Pancreas (tissue), 10 donors: ENCODE measurements around the gene DNAAF2. TPM values are rescaled to one million over a fixed set of nuclear protein-coding genes. Genes with fewer than 3 reads are reported as not detected.
A peak's percentile ranks its signal among the peaks of the same experiment; 100 is the strongest.

Experiments
- ATAC-seq, 4 donors: fragments of 200-7000 bp; cut with Tn5 transposase; one replicate each; pipeline versions ENCODE4 v1.8.0 to v1.9.1; 2020; ENCODE audit warnings: mild to moderate bottlenecking in 4 of 4, moderate library complexity in 4 of 4
- DNase-seq, 6 donors: peaks; one replicate each; pipeline ENCODE4 v3.0.0-alpha.2; 2020
- FAIRE-seq: peaks from 2 replicates; lab custom pipeline; 2012; peaks lifted over from hg19 to GRCh38; lab: Jason Lieb, UNC
- H3K27ac ChIP-seq, 4 donors: fragments of 200-600 bp; sonication (generic); 1 replicate in 3 of 4; 2 replicates in 1 of 4; pipeline versions ENCODE4 v1.5.0 to v1.8.0; 2020
- H3K27me3 ChIP-seq, 4 donors: fragments of 200-600 bp; one replicate each; pipeline ENCODE4 v1.8.0; 2021
- H3K36me3 ChIP-seq, 3 donors: fragments of 200-600 bp; sonication (generic) in 1 of 3; one replicate each; pipeline versions ENCODE4 v1.5.0 to v1.8.0; 2020 to 2021
- H3K4me1 ChIP-seq, 3 donors: fragments of 200-600 bp; one replicate each; pipeline ENCODE4 v1.8.0; 2021
- H3K4me3 ChIP-seq, 4 donors: fragments of 200-600 bp; sonication (generic) in 2 of 4; one replicate each; pipeline versions ENCODE4 v1.5.0 to v1.8.0; 2020 to 2021
- H3K9me3 ChIP-seq, 4 donors: fragments of 200-600 bp; one replicate each; pipeline ENCODE4 v1.8.0; 2021
- WGBS, 2 donors: extraction: QIAGEN DNeasy Blood & Tissue Kit; methylation state at CpG; one replicate each; pipeline ENCODE4 v1.1.7; 2013; 5-methylcytosine and 5-hydroxymethylcytosine counted together
- intact Hi-C, 3 donors: fragments of 100-400 bp; cut with DNase I; formaldehyde crosslinking; loops; one replicate each; pipeline versions ENCODE4 v1.11.1 to v1.14.2; 2022
- polyA plus RNA-seq, 2 donors: library from polyadenylated mRNA; stranded (reverse); fragments of 200-250 nt; gene quantifications; one replicate each; pipeline ENCODE4 v1.2.3, GENCODE V29; 2013
- total RNA-seq, 6 donors: library from RNA; stranded (reverse); fragmentation: NEBNext Ultra II Directional in 4 of 6; extraction: Animal tissue kit (Norgen Biotek cat#: 25700) in 4 of 6; gene quantifications; one replicate each; pipeline versions ENCODE4 v1.2.1 to v1.2.4, GENCODE V29; 2021 to 2023
- TF ChIP-seq, protein P1 (sequence below), 4 donors: fragments of 200-600 bp; sonication (generic) in 3 of 4; IDR thresholded peaks; one replicate each; pipeline versions ENCODE4 v1.5.0 to v1.8.0; 2021; ENCODE audit warnings: antibody characterized with exemption in 4 of 4
- donor health status: healthy with polysubstance abuse.
- donor health status: DM: no; HTN: no; CAD: no; lungs with moderate emphysema.
- donor health status: DM: no; HTN: no; CAD: no.
- donor health status: control.
- donor health status: control.
- donor health status: Bipolar disorder and iron deficiency.
- donor health status: DM: yes; HTN: yes; CAD: no.
- donor health status: DM: no; HTN: no; CAD: no.
- donor health status: DM: no; HTN: no; CAD: no.
- donor health status: DM: yes; HTN: yes; CAD: no.

The DNAAF2 gene
- total and polyA plus RNA-seq, 8 donors = 3.2 to 5.4 (median 4.1) TPM

DNA sequence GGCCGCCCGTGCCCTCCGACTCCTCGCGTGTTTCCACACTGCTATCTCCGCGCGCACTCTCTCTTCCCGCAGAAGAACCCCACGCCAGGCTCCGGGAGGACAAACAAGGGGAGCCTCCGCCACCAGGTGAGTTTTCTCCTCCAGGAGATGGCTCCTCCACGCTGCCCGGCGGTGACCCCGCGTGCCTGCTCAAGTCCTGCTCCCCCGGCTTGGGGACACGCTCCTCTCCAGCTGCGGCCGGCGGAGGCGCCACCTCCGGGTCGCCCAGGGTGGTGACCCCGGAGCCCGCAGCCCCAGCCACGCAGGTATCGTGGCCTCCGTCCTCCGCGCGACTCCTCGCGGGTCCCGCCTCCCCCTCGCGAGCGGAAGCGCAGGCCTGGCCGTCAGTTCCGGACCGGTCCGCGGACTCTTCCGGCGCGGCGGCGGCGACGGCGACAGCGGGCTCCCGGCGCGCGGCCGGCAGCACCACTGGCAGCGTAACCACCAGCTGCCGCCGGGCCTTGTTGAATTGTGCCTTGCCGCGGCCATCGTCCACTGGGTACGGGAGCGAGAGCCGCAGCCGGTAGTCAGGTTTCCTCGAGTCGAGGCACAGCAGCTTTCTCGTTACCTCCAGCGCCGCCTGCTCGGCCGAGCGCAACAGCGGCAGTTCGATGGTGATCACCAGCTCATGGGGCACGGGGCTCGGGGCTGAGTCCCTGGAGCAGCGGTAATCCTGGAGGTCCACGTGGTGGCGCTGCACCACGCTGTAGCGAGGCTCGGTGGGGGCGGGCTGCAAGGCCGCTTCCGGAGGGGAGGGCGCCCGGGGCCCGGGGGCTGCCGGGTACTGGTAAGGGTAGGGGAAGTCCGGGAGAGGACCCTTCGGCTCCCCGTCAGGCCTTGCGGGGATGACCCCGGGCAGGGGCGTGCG lies 1.2 kb downstream of the DNAAF2 start:
- DNase-seq = peak; percentile 93 to 97 (median 96)
- Histone ChIP-seq H3K4me3 (peak overlapping the region; percentile 76 to 98 (median 92)), H3K27ac (peak overlapping the region; percentile 94 to 99 (median 98)), H3K9me3 (no peaks in the 10 kb centered on the region), H3K36me3 (peaks cover 0 to 3% (median 0%) of the 10 kb centered on the region in 3 donors), H3K27me3 (no peaks in the 10 kb centered on the region), H3K4me1 (peaks cover 9 to 25% (median 17%) of the 10 kb centered on the region in 3 donors)
- WGBS, 2 donors = 0% methylated on average over 85 to 101 of the region's 101 CpGs
- intact Hi-C loops = loop anchor here in 1 of 3 donors (5.0 kb wide), 1 partner anchor 133 kb away; the partner anchor contains the start of gene KLHDC2
- no peak for FAIRE-seq
- TF ChIP-seq, protein P1, sequence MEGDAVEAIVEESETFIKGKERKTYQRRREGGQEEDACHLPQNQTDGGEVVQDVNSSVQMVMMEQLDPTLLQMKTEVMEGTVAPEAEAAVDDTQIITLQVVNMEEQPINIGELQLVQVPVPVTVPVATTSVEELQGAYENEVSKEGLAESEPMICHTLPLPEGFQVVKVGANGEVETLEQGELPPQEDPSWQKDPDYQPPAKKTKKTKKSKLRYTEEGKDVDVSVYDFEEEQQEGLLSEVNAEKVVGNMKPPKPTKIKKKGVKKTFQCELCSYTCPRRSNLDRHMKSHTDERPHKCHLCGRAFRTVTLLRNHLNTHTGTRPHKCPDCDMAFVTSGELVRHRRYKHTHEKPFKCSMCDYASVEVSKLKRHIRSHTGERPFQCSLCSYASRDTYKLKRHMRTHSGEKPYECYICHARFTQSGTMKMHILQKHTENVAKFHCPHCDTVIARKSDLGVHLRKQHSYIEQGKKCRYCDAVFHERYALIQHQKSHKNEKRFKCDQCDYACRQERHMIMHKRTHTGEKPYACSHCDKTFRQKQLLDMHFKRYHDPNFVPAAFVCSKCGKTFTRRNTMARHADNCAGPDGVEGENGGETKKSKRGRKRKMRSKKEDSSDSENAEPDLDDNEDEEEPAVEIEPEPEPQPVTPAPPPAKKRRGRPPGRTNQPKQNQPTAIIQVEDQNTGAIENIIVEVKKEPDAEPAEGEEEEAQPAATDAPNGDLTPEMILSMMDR (IDR thresholded peaks at IDR 0.05) = peak; percentile 66 to 74 (median 72)
- peak; percentile 86 to 96 (median 88) for ATAC-seq

DNA sequence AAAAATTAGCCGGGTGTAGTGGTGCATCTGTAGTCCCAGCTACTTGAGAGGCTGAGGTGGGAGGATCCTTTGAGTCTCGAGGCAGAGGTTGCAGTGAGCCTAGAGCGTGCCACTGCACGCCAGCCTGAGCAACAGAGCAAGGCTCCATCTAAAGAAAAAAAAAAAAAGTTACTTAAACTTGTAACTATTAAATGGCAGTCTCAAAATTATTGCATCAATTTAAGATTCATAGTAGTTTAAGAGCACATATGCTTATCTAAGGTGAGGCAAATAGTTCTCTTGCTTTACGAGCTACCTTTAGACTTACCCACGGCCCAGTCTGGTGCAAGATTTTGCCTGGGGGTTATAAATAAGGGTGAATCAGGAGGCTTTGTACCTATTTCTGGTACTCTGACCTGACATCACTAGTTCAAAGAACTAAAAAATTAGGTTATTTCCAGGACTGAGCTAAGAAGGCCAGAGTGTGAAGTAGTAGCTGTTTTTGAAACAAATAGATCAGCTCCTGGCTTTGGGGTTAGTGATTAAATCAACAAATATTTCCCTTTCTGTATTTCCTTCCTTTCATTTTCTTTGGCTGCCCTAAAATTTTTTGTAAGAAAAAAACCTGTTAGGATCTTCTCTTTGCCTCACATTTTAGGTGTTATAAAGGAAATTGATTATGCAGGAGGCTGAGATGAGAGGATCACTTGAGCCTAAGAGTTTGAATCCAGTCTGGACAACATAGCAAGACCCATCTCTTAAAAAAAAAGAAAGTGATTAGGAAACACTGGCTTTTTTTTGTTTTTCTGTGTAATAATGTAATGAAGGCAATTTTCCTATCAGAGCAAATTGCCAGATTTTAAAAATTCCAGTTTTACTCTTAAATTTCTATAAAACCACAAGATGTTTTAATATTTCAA lies 10.9 kb downstream of the DNAAF2 start:
- DNase-seq (no peak), FAIRE-seq (no peak), ATAC-seq (no peak)
- Histone ChIP-seq H3K27me3 (no peaks in the 10 kb centered on the region), H3K4me3 (peak overlapping the region in 2 of 4 donors; percentile 60 to 82), H3K4me1 (peaks cover 4 to 23% (median 18%) of the 10 kb centered on the region in 3 donors), H3K9me3 (no peaks in the 10 kb centered on the region), H3K27ac (peak overlapping the region in 1 of 4 donors; percentile 1), H3K36me3 (no peaks in the 10 kb centered on the region)
- intact Hi-C loops = no loop called here
- TF ChIP-seq, protein P1 (IDR thresholded peaks at IDR 0.05) = no peak
- 41 to 42% methylated on average over 6 of the region's 6 CpGs for WGBS, 2 donors

GRCh38 chr14:49623387-49623786 lies 11.7 kb downstream of the DNAAF2 start:
- intact Hi-C loops = no loop called here
- TF ChIP-seq, protein P1 (IDR thresholded peaks at IDR 0.05) = no peak
- DNase-seq (no peak), ATAC-seq (no peak), FAIRE-seq (no peak)
- Histone ChIP-seq H3K36me3 (no peaks in the 10 kb centered on the region), H3K4me1 (peaks cover 4 to 23% (median 18%) of the 10 kb centered on the region in 3 donors), H3K4me3 (peak overlapping the region in 2 of 4 donors; percentile 60 to 82), H3K27me3 (no peaks in the 10 kb centered on the region), H3K27ac (no peak overlapping the region), H3K9me3 (no peaks in the 10 kb centered on the region)
- WGBS, 2 donors = 23 to 29% methylated on average over 3 of the region's 3 CpGs

- WGBS, 2 donors = 19 to 23% methylated on average over 3 of the region's 3 CpGs
- no peaks in the 10 kb centered on the region for H3K9me3 ChIP-seq
- FAIRE-seq (no peak), DNase-seq (no peak), ATAC-seq (no peak)
- peak overlapping the region in 3 of 4 donors; percentile 60 to 93 (median 82) for H3K4me3 ChIP-seq
- H3K27ac ChIP-seq = no peak overlapping the region
- intact Hi-C loops = no loop called here
- H3K4me1 ChIP-seq = peaks cover 4 to 24% (median 23%) of the 10 kb centered on the region in 3 donors
- H3K27me3 ChIP-seq = no peaks in the 10 kb centered on the region
- TF ChIP-seq, protein P1 (IDR thresholded peaks at IDR 0.05) = no peak
- no peaks in the 10 kb centered on the region for H3K36me3 ChIP-seq
Measured at GRCh38 chr14:49622022-49622607, 12.9 kb downstream of the DNAAF2 start.
